GM10248 (cell line): Measurements from ENCODE around the gene LRP10.

Source experiments
- CTCF ChIA-PET: fragments of 300-600 bp; sonication (Branson Sonifier 250); formaldehyde crosslinking; extraction: SDS; loops from one replicate; lab custom pipeline; 2021; ENCODE audit warnings: antibody characterized with exemption; lab: Yijun Ruan, JAX
- POLR2A ChIA-PET: fragments of 350-650 bp; sonication (Branson Sonifier 250); formaldehyde crosslinking; extraction: SDS; loops from one replicate; lab custom pipeline; 2020; ENCODE audit warnings: antibody characterized with exemption; lab: Yijun Ruan, JAX
- DNase-seq: peaks from one replicate; pipeline ENCODE4 v3.0.0; 2012; ENCODE audit errors: extremely low spot score
- TF ChIP-seq, protein P1 (sequence below): IDR thresholded peaks from 2 replicates; pipeline ENCODE4 v1.5.1; 2012; ENCODE audit warnings: mild to moderate bottlenecking, low read depth; ENCODE audit errors: extremely low read depth, missing control alignments, control extremely low read depth

Gene LRP10

DNA sequence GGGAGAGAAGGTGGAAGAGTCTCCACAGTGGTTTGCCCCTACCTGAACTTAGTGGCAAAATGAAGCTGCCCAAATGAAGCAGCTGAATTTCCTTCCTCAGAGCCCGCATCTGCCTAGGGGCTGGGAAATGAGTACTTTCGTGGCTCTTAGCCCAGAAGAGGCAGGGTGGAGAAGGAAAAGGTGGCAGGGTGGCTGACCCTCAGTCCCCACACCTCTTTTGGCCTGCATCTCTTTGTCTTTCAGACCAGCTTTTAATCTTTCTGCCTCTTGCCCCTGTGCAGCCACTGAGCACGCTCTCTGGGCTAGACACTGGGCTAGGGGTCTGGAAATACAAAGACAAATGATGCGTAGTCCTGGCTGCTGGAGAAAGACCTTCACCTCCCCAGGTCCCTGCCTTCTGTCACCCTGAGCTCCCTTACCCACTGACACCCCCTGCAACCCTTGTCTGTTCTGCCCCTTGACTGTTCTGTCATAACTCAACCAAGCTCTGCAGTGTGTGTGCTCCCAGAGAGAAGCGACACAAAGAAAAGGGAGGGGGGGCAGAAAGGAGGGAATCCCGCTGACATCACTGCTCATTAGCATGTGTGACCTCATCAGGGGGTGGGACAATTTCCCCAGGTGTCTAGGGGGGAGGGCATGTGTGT is 11.1 kb downstream of the LRP10 start:
- CTCF ChIA-PET: interaction anchor here (0.8 to 12.3 kb wide), 8 partner anchors 9 to 52 kb away, joined by 3 to 196 read pairs (median 8); partner anchors contain the start of genes LRP10 and PRMT5
- POLR2A ChIA-PET: interaction anchor here (0.6 to 1.6 kb wide), 3 partner anchors 13 to 435 kb away, joined by 3 to 5 read pairs (median 3); no protein-coding TSS in a partner anchor
- peak; percentile 40 for DNase-seq

GRCh38 chr14:22883173-22883976 is 11.8 kb downstream of the LRP10 start, which contains the start of gene REM2:
REM2 (plus strand) TSS chr14:22883222; CDS start chr14:22883288, 66 bp downstream.
- TF ChIP-seq, protein P1, sequence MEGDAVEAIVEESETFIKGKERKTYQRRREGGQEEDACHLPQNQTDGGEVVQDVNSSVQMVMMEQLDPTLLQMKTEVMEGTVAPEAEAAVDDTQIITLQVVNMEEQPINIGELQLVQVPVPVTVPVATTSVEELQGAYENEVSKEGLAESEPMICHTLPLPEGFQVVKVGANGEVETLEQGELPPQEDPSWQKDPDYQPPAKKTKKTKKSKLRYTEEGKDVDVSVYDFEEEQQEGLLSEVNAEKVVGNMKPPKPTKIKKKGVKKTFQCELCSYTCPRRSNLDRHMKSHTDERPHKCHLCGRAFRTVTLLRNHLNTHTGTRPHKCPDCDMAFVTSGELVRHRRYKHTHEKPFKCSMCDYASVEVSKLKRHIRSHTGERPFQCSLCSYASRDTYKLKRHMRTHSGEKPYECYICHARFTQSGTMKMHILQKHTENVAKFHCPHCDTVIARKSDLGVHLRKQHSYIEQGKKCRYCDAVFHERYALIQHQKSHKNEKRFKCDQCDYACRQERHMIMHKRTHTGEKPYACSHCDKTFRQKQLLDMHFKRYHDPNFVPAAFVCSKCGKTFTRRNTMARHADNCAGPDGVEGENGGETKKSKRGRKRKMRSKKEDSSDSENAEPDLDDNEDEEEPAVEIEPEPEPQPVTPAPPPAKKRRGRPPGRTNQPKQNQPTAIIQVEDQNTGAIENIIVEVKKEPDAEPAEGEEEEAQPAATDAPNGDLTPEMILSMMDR: no peak
- POLR2A ChIA-PET: interaction anchor here (0.6 to 1.6 kb wide), 4 partner anchors 13 to 436 kb away, joined by 3 to 5 read pairs (median 3); partner anchors contain the start of gene DAD1
- no peak for DNase-seq
- CTCF ChIA-PET: interaction anchor here (0.7 to 12.3 kb wide), 10 partner anchors 8 to 312 kb away, joined by 3 to 196 read pairs (median 10); partner anchors contain the start of genes LRP10 and PRMT5

More for the DNA sequence above, 11.1 kb downstream of the LRP10 start:
- TF ChIP-seq, protein P1: no peak

GRCh38 chr14:22884076-22884737 is 12.7 kb downstream of the LRP10 start:
- TF ChIP-seq, protein P1: no peak
- ChIA-PET CTCF (interaction anchor here (0.7 to 12.3 kb wide), 8 partner anchors 11 to 313 kb away, joined by 3 to 196 read pairs (median 24); partner anchors contain the start of genes LRP10 and PRMT5), POLR2A (interaction anchor here (1.3 to 1.6 kb wide), 2 partner anchors 17 to 295 kb away, joined by 3 to 5 read pairs; partner anchors contain the start of gene DAD1)
- no peak for DNase-seq

GRCh38 chr14:22884738-22885523 is 13.4 kb downstream of the LRP10 start:
- TF ChIP-seq, protein P1: no peak
- ChIA-PET CTCF (interaction anchor here (0.9 to 12.3 kb wide), 10 partner anchors 11 to 314 kb away, joined by 3 to 196 read pairs (median 8); partner anchors contain the start of gene LRP10), POLR2A (interaction anchor here (1.3 to 1.6 kb wide), 2 partner anchors 17 to 296 kb away, joined by 3 to 5 read pairs; partner anchors contain the start of gene DAD1)
- no peak for DNase-seq

GRCh38 chr14:22885975-22886374 is 14.4 kb downstream of the LRP10 start:
- CTCF ChIA-PET: interaction anchor here (0.8 to 12.3 kb wide), 16 partner anchors 10 to 331 kb away, joined by 3 to 196 read pairs (median 3); partner anchors contain the start of genes LRP10 and OXA1L
- DNase-seq: no peak
- POLR2A ChIA-PET: interaction anchor here (0.5 to 1.5 kb wide), 5 partner anchors 10 to 666 kb away, joined by 3 to 6 read pairs (median 4); partner anchors contain the start of gene ZFHX2
- TF ChIP-seq, protein P1: no peak
